Activated T-cell treated with anti-CD3 and anti-CD28 coated beads, Interleukin-2, amount 50 U/mL, for 48 hours (primary cell): ENCODE measurements around the gene TANGO2.

Source experiments
- DNase-seq, 2 experiments: peaks; one replicate each; pipeline ENCODE4 v3.0.0-alpha.2; 2020

The TANGO2 gene

DNA sequence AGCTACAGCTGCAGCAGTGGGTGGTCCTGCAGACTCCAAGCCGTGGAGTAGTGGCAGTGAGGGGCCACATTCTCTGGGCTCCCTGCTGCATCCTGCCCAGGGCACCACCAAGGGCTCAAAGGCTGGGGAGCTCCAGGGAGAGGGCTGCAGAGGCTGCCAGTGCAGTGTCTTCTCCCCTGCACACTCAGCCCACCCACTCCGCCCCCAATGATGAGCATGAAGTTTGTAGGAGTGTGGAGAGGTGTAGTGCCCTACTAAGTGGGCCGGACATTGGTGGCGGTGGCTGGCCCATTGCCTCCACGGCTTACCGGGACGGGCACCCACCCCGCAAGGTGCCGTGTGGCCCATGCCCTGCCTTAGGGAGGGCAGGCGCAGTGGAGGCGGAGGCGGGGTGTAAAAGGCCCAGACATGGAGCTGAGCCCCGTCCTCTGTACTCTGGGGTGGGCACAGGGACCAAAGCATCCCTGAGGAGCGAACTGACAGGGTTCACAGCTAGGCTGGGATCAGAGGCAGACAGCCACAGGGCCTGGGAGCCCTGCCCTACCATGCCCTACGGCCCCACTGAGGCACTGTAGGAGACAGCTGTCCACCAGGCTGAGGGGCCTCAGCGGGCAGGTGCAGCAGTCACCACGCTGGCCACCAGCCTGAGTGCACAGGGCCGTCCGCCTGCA, 23.2 kb upstream of the TANGO2 start:
- DNase-seq, result no peak

- no peak for DNase-seq
Measured at GRCh38 chr22:19998232-19998951, 22.5 kb upstream of the TANGO2 start.

- DNase-seq, result no peak
Measured at GRCh38 chr22:19998991-19999820, 21.7 kb upstream of the TANGO2 start.

GRCh38 chr22:20000246-20001081, 20.4 kb upstream of the TANGO2 start:
- no peak for DNase-seq

DNA sequence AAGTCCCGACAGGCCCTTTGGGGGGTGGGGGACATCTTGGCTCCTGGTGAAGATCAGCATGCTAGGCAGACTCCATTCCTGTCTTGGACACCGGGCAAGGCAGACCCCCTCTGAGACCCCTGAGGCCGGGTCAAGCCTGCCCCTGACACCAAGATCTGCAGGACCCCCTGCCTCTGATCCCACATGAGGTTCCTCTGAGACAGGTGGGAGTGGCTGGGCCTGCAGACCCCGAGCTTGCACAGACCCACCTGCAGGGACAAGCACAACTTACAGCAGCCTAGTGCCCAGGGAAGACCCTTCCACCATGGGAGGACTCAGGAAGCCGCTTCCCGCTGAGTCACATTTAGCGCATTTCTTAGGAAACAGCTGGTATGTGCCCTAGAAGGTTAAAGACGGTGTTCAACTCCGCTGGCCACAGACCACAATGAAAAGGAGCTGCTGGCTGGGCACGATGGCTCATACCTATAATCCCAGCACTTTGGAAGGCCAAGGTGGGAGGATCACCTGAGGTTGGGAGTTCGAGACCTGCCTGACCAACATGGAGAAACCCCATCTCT, 19.8 kb upstream of the TANGO2 start:
- no peak for DNase-seq

DNA sequence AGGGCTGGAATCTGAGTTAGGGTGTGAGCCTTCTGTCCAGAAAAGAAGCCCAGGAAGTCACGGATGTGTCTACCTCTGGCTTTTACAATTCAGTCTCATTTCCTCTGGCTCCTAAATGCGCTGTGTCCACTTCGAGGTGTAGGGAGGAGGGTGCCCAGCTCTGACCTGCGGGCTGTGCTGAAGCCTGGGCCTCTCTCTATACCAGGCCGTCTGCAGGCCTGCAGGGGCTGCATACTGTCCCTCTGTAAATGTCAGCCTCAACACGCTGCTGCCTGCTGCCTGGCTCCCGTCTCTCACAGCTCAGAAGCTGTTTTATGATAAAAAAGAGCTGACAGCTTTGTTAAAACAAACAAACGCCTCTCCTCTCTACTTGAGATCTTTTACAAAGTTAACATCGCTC, 18.8 kb upstream of the TANGO2 start:
- DNase-seq, result no peak

DNA sequence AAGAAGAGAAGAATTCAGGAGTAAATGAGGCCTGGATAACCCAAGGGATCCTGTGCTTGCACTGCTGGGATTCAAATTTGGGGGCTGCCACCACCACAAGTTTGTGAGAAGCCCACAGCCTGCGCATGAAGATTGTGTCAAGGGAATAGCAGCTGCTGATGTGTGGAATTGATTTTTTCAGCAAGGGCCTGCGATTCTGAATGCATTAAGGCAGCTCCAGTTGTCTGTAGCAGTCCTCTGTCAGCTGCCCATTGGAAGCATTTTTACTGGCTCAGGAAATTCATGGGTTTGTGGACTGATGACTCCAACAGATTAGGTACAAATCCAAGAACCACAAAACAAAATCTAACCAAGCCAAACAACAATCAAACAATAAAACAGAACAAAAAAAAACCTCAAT, 18.3 kb upstream of the TANGO2 start:
- DNase-seq, result no peak

DNA sequence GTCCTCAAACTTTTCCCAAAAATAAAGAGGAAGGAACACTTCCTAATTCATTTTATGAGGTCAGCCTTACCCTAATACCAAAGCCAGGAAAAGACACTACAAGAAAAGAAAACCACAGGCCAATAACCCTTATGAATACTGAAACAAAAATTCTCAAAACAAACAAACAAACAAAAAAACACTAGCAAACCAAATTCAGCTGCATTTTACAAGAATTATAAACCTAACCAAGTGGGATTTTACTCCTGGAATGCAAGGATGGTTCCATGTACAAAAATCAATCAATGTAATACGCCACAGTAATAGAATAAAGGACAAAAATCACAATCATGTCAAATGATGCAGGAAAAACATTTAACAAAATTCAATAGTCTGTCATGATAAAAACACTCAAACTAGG, 17.6 kb upstream of the TANGO2 start:
- DNase-seq, result no peak

DNA sequence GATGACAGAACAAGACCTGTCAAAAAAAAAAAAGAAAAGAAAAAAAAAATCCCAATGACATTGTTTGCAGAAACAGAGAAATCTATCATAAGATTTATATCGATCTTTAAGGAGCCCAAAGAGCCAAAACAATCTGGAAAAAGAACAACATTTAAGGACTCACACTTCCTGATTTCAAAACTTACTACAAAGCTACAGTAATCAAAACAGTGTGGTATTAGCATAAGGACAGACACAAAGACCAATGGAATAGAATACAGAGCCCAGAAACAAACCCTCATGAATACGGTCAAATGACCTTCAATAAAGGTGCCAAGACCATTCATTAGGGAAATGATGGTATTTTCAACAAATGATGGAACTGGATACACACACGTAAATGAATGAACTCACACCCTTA, 16.4 kb upstream of the TANGO2 start:
- DNase-seq, result no peak

DNA sequence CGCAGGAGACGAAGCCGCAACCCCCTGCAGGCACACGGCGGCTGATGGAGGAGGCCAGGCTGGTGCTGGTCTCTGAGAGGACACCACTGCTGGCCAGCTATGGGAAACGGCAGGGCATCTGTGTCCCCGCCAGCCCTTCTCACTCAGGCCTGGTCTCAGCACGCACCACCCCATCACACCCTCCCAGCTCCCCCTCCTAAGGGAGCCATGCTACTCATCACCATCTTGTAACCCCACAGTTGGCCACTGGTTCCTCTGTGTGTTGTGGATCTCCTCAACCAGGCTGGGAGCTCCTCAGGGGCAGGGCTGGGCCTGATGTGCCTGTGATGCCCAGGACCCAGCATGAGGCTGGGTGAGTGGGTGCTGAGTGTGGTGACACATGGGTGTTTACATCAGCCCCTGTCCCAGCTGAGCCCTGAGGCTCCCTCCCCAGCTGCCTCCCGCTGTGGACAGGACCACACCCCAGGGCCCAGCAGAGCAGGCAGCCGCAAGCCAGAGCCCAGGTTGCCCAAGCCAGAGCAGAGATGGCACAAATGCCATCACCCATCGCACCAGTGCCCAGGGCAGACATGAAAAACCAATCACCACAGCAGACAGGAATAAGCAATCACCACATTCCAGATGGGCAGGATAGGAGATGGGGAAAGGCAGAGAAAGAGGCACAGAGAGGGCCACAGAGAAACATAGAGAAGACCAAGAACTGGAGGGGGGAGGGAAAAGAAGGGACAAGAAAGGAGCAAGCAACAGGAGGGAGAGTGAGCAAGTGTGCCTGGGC, 12.5 kb upstream of the TANGO2 start:
- no peak for DNase-seq

- DNase-seq, result no peak
Measured at GRCh38 chr22:20009018-20009491, 11.9 kb upstream of the TANGO2 start.

DNA sequence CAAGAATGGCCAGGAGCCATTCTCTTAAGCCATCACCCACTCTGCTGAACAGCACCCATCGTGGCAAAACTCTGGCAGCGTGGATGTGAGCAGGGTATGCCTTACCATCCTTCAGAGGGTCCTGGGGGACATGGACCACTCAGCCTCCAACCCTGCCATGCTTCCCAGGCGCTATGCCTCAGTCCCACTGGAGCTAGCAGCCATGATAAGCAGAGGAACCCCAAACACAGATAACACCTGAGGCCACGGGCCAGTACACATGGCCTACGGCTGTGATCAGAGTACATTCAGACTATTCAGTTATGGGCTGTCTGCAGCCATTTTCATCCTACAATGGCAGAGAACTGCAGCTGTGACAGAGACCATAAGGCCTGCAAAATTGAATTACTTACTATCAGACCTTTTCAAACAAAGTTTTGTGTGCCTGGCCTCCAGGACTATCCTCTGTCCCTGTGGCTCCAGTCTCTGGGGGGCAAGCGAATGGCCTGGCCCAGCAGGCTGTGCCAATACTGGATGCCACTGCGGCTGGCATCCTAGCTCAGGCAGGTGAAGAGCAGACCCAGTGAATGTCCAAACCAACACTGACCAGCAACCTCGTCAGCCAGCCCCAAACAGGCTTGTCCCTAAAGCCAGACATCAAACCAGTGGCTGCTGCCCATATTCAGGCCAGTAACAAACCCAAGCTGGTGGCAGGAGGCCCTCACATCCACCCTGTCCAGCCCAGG, 11.2 kb upstream of the TANGO2 start:
- no peak for DNase-seq

- no peak for DNase-seq
Measured at GRCh38 chr22:20010307-20011122, 10.4 kb upstream of the TANGO2 start.

DNA sequence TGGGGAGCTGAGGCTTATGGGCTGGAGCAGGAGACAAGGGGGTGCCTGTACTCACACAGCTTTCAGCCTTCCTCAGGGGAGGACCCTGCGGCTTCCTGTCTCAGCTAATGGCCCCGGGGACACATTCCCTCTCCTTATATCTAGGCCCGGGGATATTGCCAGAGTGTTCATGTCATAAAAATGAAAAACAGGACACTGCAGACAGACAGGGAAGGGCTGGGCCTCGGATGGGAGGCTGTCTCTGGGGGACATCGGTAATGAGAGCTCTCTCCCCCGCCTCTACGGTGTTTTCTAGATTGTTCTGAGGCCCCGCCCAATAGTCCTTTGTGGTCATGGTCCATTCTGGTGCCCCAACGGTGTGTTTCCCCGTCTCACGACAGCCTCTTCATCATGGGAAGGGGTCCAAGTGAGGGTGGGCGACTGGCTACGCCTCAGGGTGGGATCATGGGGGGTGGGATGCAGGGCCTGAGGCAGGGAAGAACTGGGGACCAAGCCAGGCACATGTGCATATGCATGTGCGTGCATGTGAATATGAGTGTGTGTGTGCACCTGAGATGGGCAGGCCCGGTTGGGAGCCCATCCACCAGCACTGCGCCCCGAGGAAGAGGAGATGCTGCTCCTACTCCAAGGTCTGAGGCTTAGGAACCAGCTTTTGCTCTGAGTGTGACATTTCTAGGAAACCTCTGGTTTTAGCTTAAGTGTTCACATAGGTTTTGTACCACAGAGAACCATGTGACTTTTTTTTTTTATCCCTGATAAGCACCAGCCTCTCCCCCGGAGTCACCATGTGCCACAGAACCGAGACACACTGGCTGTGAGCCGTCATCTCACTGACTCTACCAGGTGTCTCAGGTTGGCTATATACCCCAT, 9.6 kb upstream of the TANGO2 start:
- no peak for DNase-seq

DNA sequence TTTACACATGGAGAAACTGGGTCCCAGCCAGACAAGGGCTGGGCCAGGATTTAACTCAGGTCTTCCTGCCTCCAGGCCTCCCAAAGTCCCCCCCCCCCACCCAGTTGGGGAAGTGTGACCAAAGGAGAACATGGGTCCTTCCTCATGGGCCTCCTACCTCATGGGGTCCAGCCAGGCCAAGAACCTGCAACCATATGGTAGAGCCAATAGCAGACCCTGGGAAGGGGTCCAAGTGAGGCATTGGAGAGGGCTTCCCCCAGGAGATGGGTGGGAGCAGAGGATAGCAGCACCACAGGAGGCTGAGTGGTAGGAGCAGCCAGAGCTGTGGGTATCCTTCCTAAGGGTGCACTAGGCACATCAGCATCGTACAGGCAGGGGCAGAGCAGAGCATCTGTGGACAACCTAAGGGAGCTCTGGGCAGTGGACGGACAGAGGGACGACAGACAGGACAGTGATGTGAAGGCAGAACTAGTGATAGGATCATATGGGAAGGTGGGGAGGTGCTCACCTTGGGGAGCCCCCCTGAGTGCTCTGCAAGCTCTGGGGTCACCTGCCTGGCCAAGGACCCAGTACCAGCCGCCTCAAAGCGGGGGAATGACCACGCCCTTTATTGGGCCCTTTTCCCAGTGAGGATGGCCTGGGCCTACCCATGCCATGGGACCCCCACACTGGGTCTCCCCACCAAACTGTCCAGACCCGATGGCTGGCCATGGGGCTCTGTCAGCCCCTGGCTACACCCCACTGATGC, 8.7 kb upstream of the TANGO2 start:
- no peak for DNase-seq

GRCh38 chr22:20012741-20013331, 8.1 kb upstream of the TANGO2 start:
- no peak for DNase-seq

DNA sequence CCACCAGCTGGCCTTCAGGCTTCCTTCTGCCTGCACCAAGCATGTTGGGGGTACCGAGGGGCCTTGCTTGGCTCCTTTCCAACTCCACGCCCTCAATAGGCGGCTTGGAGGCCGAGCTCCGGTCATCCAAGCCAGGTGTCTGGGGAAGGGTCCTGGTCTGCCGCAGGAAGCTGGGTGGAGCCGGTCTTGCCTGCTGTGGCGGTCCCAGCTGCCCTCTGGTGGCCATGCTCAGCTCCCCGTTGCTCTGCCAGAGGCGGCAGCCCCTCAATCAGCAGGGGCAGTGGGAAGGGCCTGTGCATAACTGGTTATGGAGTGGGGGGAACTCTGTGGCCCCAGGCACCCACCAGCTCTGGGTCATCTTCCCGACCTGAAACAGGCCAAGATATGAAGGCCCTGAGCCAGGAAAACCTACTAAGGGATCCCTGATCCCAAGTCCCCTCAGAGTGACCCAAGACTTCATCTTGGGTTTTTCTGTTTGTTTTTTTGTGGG, 7.5 kb upstream of the TANGO2 start:
- DNase-seq, result peak; percentile 52 to 61
